ENCODE data around the gene GCA. TPM values are rescaled to one million over a fixed set of nuclear protein-coding genes. Genes with fewer than 3 reads are reported as not detected.
A peak's percentile ranks its signal among the peaks of the same experiment; 100 is the strongest.

The GCA gene
- 12.0 TPM for polyA plus RNA-seq (ENCODE audit: insufficient read length)

- peak; percentile 73 for DNase-seq (ENCODE audit: low read depth)
Measured at GRCh38 chr2:162343824-162344616, at the start of gene GCA. GCA (plus strand) TSS chr2:162344132; CDS start chr2:162344249, 117 bp downstream.

- DNase-seq (ENCODE audit: low read depth): no peak
Measured at GRCh38 chr2:162295009-162295408, 48.9 kb upstream of the GCA start.

GRCh38 chr2:162297925-162298552 lies 45.9 kb upstream of the GCA start:
- peak; percentile 73 for DNase-seq (ENCODE audit: low read depth)

- DNase-seq (ENCODE audit: low read depth): no peak
Measured at GRCh38 chr2:162298669-162299335, 45.1 kb upstream of the GCA start.

- DNase-seq (ENCODE audit: low read depth): no peak
Measured at GRCh38 chr2:162300266-162300665, 43.7 kb upstream of the GCA start.

GRCh38 chr2:162301151-162301804 lies 42.7 kb upstream of the GCA start:
- peak; percentile 41 for DNase-seq (ENCODE audit: low read depth)

- no peak for DNase-seq (ENCODE audit: low read depth)
Measured at GRCh38 chr2:162301877-162302276, 42.1 kb upstream of the GCA start.

- no peak for DNase-seq (ENCODE audit: low read depth)
Measured at GRCh38 chr2:162305901-162306300, 38.0 kb upstream of the GCA start.

GRCh38 chr2:162308747-162309503 lies 35.0 kb upstream of the GCA start:
- no peak for DNase-seq (ENCODE audit: low read depth)

- DNase-seq (ENCODE audit: low read depth): no peak
Measured at GRCh38 chr2:162312853-162313252, 31.1 kb upstream of the GCA start.

- no peak for DNase-seq (ENCODE audit: low read depth)
Measured at GRCh38 chr2:162315938-162316337, 28.0 kb upstream of the GCA start.

- DNase-seq (ENCODE audit: low read depth): no peak
Measured at GRCh38 chr2:162316590-162316989, 27.3 kb upstream of the GCA start.

GRCh38 chr2:162317058-162317742 lies 26.7 kb upstream of the GCA start:
- DNase-seq (ENCODE audit: low read depth): no peak

- DNase-seq (ENCODE audit: low read depth): no peak
Measured at GRCh38 chr2:162317861-162318327, 26.0 kb upstream of the GCA start.

GRCh38 chr2:162318328-162319180 lies 25.4 kb upstream of the GCA start, which contains the start of gene IFIH1:
IFIH1 (minus strand) TSS chr2:162318684; CDS start chr2:162318307, 377 bp downstream.
- peak; percentile 71 for DNase-seq (ENCODE audit: low read depth)

GRCh38 chr2:162320864-162321517 lies 22.9 kb upstream of the GCA start:
- DNase-seq (ENCODE audit: low read depth): no peak

GRCh38 chr2:162324953-162325352 lies 19.0 kb upstream of the GCA start:
- no peak for DNase-seq (ENCODE audit: low read depth)

GRCh38 chr2:162327134-162327769 lies 16.7 kb upstream of the GCA start:
- no peak for DNase-seq (ENCODE audit: low read depth)

GRCh38 chr2:162327806-162328205 lies 16.1 kb upstream of the GCA start:
- DNase-seq (ENCODE audit: low read depth): no peak

All from forelimb muscle (tissue), 1 donor.